ENCODE results near the gene SORBS2.

The SORBS2 gene

DNA sequence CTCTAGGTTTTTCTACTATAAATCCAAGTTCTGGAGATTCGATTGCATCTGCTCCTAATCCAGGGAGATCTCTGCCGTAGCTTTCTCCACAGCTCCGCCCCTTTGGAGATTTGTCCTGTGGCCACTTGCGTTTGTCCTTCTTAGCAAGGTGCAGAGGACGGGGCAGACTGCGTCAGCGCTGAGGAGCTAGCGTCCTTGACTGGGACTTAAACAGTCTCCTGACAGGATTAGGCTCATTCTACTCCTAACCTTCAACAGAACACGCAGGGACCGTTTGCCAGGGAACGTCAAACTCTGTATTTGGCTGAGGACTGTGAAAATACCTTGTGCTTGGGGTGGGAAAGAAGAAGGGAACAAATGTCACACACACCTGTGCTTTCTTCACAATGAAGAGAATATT lies 38.6 kb downstream of the SORBS2 start:
- no peak overlapping the region for H2AFZ ChIP-seq (ENCODE audit: insufficient read depth, low read length, poor library complexity)

DNA sequence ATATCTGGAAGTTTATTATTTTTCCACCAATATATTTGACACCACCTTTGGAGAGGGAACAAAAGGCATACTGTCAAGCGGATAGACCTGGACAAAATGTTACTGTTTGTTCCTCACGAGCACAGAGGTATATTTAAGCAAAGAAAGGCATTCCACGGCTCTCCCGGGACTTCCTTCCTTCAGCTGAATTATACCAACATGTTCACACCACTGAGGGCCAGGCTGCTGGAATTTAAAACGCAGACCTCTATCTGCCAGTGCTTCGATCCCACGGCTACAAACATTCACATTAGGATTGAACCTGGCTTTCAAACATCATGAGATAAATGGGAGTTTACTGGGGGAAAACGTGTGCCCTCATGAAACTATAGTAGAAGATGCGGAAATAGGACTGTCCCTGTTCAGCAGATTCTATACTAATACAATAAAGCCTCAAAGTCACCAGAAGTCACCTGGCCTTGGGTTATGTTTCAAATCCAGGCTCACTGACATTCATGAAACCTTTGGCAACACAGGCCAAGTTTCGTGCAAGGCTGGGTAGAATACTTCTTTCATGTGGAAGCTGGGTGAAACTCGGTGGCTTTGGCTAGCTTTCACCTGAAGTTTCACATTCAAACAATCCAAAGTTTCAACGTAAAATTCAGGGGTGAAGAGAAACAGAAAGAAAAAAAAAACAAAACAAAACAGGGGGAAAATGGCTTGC lies 39.5 kb downstream of the SORBS2 start:
- no peak overlapping the region for H4K91ac ChIP-seq (ENCODE audit: low read depth, low read length)
- H3K9me3 ChIP-seq (ENCODE audit: insufficient read depth, low read depth, low read length) = no peaks in the 10 kb centered on the region
- H2BK5ac ChIP-seq (ENCODE audit: low read depth, low read length, poor library complexity) = no peak overlapping the region
- no peak overlapping the region for H2AK5ac ChIP-seq (ENCODE audit: low read length)
- peaks cover 2% of the 10 kb centered on the region for H3K79me1 ChIP-seq (ENCODE audit: low read length)
- H3K4ac ChIP-seq (ENCODE audit: low read depth, low read length) = no peak overlapping the region
- H2BK12ac ChIP-seq (ENCODE audit: low read length) = no peak overlapping the region
- H3K27ac ChIP-seq (ENCODE audit: low read depth, low read length) = no peak overlapping the region
- no peak overlapping the region for H3K23ac ChIP-seq (ENCODE audit: low read length)
- no peak overlapping the region for H4K12ac ChIP-seq (ENCODE audit: low read depth, low read length)
- DNase-seq = no peak
- no peak overlapping the region for H3K4me3 ChIP-seq (ENCODE audit: low read depth, low read length)
- H3K36me3 ChIP-seq (ENCODE audit: control insufficient read depth in 1 of 2, insufficient read depth in 2 of 2, low read length in 2 of 2) = no peaks in the 10 kb centered on the region
- no peaks in the 10 kb centered on the region for H3K79me2 ChIP-seq (ENCODE audit: control insufficient read depth, insufficient read depth, low read length, poor library complexity)
- H3K18ac ChIP-seq (ENCODE audit: low read length) = no peak overlapping the region
- no peak overlapping the region for H3K4me2 ChIP-seq (ENCODE audit: low read length)
- no peak overlapping the region for H3K14ac ChIP-seq (ENCODE audit: low read length)
- no peak overlapping the region for H2BK120ac ChIP-seq (ENCODE audit: insufficient read depth, low read length, poor library complexity)
- H4K8ac ChIP-seq (ENCODE audit: low read depth, low read length) = no peak overlapping the region
- H3K4me1 ChIP-seq (ENCODE audit: control insufficient read depth in 1 of 2, insufficient read depth in 2 of 2, low read length in 2 of 2) = peaks cover 0 to 3% of the 10 kb centered on the region in 2 experiments
- no peak overlapping the region for H3K9ac ChIP-seq (ENCODE audit: low read length)
- no CpG with 5 or more reads among the region's 12 CpGs for WGBS (ENCODE audit: extremely low coverage, insufficient coverage, insufficient read length)
- no peaks in the 10 kb centered on the region for H3K27me3 ChIP-seq (ENCODE audit: insufficient read depth, low read length)
- H2AFZ ChIP-seq (ENCODE audit: insufficient read depth, low read length, poor library complexity) = no peak overlapping the region

More for the DNA sequence above, 38.6 kb downstream of the SORBS2 start:
- Histone ChIP-seq H3K9ac (ENCODE audit: low read length) (no peak overlapping the region), H3K79me1 (ENCODE audit: low read length) (peaks cover 2% of the 10 kb centered on the region), H2BK5ac (ENCODE audit: low read depth, low read length, poor library complexity) (no peak overlapping the region), H3K27me3 (ENCODE audit: insufficient read depth, low read length) (no peaks in the 10 kb centered on the region), H2AK5ac (ENCODE audit: low read length) (no peak overlapping the region), H3K18ac (ENCODE audit: low read length) (no peak overlapping the region), H3K36me3 (ENCODE audit: control insufficient read depth in 1 of 2, insufficient read depth in 2 of 2, low read length in 2 of 2) (no peaks in the 10 kb centered on the region), H3K23ac (ENCODE audit: low read length) (no peak overlapping the region), H3K4ac (ENCODE audit: low read depth, low read length) (no peak overlapping the region), H2BK120ac (ENCODE audit: insufficient read depth, low read length, poor library complexity) (no peak overlapping the region), H4K12ac (ENCODE audit: low read depth, low read length) (no peak overlapping the region), H4K91ac (ENCODE audit: low read depth, low read length) (no peak overlapping the region), H3K9me3 (ENCODE audit: insufficient read depth, low read depth, low read length) (no peaks in the 10 kb centered on the region), H3K4me2 (ENCODE audit: low read length) (no peak overlapping the region), H3K79me2 (ENCODE audit: control insufficient read depth, insufficient read depth, low read length, poor library complexity) (no peaks in the 10 kb centered on the region), H3K27ac (ENCODE audit: low read depth, low read length) (no peak overlapping the region), H2BK12ac (ENCODE audit: low read length) (peak overlapping the region; percentile 36), H3K14ac (ENCODE audit: low read length) (no peak overlapping the region), H3K4me1 (ENCODE audit: control insufficient read depth in 1 of 2, insufficient read depth in 2 of 2, low read length in 2 of 2) (peaks cover 0 to 3% of the 10 kb centered on the region in 2 experiments), H4K8ac (ENCODE audit: low read depth, low read length) (no peak overlapping the region), H3K4me3 (ENCODE audit: low read depth, low read length) (no peak overlapping the region)
- WGBS (ENCODE audit: extremely low coverage, insufficient coverage, insufficient read length) = no CpG with 5 or more reads among the region's 11 CpGs
- DNase-seq = no peak

DNA sequence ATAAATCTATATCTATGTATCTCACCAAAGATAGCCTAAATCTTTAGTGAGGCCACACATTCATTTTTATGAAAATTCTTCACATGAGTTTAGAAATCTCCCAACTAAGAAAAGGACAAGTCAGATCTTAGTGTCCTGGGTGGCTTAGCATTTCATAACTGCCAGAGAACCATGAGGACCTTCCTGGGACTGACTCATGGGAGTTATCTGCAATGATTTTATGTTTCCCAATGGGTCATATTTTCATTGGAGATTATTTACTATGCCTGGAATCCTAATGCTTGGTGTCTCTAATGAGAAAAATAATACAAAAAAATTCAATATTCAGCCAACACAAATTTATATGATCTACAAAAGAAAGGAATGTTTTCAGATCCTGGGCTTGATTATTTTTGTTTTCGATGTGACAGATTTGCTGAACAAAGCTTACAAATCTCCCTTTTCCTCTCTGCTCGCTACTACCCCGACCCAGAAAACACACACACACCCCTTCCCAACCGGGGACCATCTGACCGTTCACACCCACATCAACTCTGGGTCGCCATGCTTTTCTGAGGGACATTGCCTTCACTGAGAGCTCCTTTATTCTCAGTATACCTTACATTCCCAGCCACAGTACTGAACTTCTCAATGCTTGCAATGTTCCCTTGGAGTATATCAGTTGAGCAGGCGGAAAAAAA lies 40.1 kb downstream of the SORBS2 start:
- WGBS (ENCODE audit: extremely low coverage, insufficient coverage, insufficient read length) = no CpG with 5 or more reads among the region's 7 CpGs
- Histone ChIP-seq H4K8ac (ENCODE audit: low read depth, low read length) (no peak overlapping the region), H3K4me2 (ENCODE audit: low read length) (no peak overlapping the region), H3K4ac (ENCODE audit: low read depth, low read length) (no peak overlapping the region), H2AFZ (ENCODE audit: insufficient read depth, low read length, poor library complexity) (no peak overlapping the region), H2AK5ac (ENCODE audit: low read length) (no peak overlapping the region), H3K9ac (ENCODE audit: low read length) (no peak overlapping the region), H3K79me1 (ENCODE audit: low read length) (peaks cover 2% of the 10 kb centered on the region), H2BK12ac (ENCODE audit: low read length) (no peak overlapping the region), H3K36me3 (ENCODE audit: control insufficient read depth in 1 of 2, insufficient read depth in 2 of 2, low read length in 2 of 2) (no peaks in the 10 kb centered on the region), H2BK5ac (ENCODE audit: low read depth, low read length, poor library complexity) (no peak overlapping the region), H2BK120ac (ENCODE audit: insufficient read depth, low read length, poor library complexity) (no peak overlapping the region), H3K23ac (ENCODE audit: low read length) (no peak overlapping the region), H3K79me2 (ENCODE audit: control insufficient read depth, insufficient read depth, low read length, poor library complexity) (no peaks in the 10 kb centered on the region), H3K18ac (ENCODE audit: low read length) (no peak overlapping the region), H3K4me1 (ENCODE audit: control insufficient read depth in 1 of 2, insufficient read depth in 2 of 2, low read length in 2 of 2) (peaks cover 0 to 3% of the 10 kb centered on the region in 2 experiments), H3K9me3 (ENCODE audit: insufficient read depth, low read depth, low read length) (no peaks in the 10 kb centered on the region), H4K91ac (ENCODE audit: low read depth, low read length) (no peak overlapping the region), H3K27me3 (ENCODE audit: insufficient read depth, low read length) (no peaks in the 10 kb centered on the region), H4K12ac (ENCODE audit: low read depth, low read length) (no peak overlapping the region), H3K4me3 (ENCODE audit: low read depth, low read length) (no peak overlapping the region), H3K14ac (ENCODE audit: low read length) (no peak overlapping the region), H3K27ac (ENCODE audit: low read depth, low read length) (no peak overlapping the region)
- no peak for DNase-seq

DNA sequence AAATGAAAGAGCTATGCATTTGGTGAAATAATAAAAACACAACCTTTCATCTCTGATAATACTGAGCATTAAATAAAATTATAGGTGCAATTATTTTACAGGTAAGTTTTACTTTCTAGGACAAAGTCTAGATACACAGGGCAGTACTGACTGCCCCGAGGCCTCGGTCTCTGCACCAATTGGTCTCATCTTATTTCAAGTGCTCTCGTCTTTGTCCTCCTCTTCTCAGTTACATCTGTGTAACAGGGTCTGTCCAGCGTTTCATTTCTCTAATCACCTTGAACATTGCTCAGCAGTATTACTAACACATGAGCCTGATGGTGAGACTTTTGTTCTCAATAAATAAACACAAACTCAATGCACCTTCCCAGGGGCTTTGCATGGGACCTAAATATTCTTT lies 44.5 kb downstream of the SORBS2 start:
- Histone ChIP-seq H2BK5ac (ENCODE audit: low read depth, low read length, poor library complexity) (no peak overlapping the region), H3K9me3 (ENCODE audit: insufficient read depth, low read depth, low read length) (no peaks in the 10 kb centered on the region), H3K79me2 (ENCODE audit: control insufficient read depth, insufficient read depth, low read length, poor library complexity) (no peaks in the 10 kb centered on the region), H2AK5ac (ENCODE audit: low read length) (no peak overlapping the region), H3K4me1 (ENCODE audit: control insufficient read depth in 1 of 2, insufficient read depth in 2 of 2, low read length in 2 of 2) (no peaks in the 10 kb centered on the region), H2BK12ac (ENCODE audit: low read length) (no peak overlapping the region), H3K27ac (ENCODE audit: low read depth, low read length) (no peak overlapping the region), H3K4me3 (ENCODE audit: low read depth, low read length) (no peak overlapping the region), H3K4ac (ENCODE audit: low read depth, low read length) (no peak overlapping the region), H3K4me2 (ENCODE audit: low read length) (no peak overlapping the region), H3K79me1 (ENCODE audit: low read length) (no peaks in the 10 kb centered on the region), H2AFZ (ENCODE audit: insufficient read depth, low read length, poor library complexity) (no peak overlapping the region), H2BK120ac (ENCODE audit: insufficient read depth, low read length, poor library complexity) (no peak overlapping the region), H4K8ac (ENCODE audit: low read depth, low read length) (no peak overlapping the region), H3K14ac (ENCODE audit: low read length) (no peak overlapping the region), H3K23ac (ENCODE audit: low read length) (no peak overlapping the region), H4K91ac (ENCODE audit: low read depth, low read length) (no peak overlapping the region), H3K18ac (ENCODE audit: low read length) (no peak overlapping the region), H3K36me3 (ENCODE audit: control insufficient read depth in 1 of 2, insufficient read depth in 2 of 2, low read length in 2 of 2) (no peaks in the 10 kb centered on the region), H3K27me3 (ENCODE audit: insufficient read depth, low read length) (no peaks in the 10 kb centered on the region), H3K9ac (ENCODE audit: low read length) (no peak overlapping the region), H4K12ac (ENCODE audit: low read depth, low read length) (no peak overlapping the region)
- no CpG with 5 or more reads among the region's 4 CpGs for WGBS (ENCODE audit: extremely low coverage, insufficient coverage, insufficient read length)
- no peak for DNase-seq

Measured in trophoblast cell (in vitro differentiated cells and primary cell).